Sciatic nerve (tissue), 2 donors: ENCODE measurements around the gene MYCBPAP. TPM values are rescaled to one million over a fixed set of nuclear protein-coding genes. Genes with fewer than 3 reads are reported as not detected.

Experiments
- ATAC-seq: fragments of 200-7000 bp; cut with Tn5 transposase; one replicate; pipeline ENCODE4 v1.9.1; 2020; ENCODE audit warnings: mild to moderate bottlenecking, moderate library complexity
- DNase-seq: peaks from one replicate; pipeline ENCODE4 v3.0.0-alpha.2; 2020; ENCODE audit warnings: low spot score
- intact Hi-C: fragments of 100-400 bp; cut with DNase I; formaldehyde crosslinking; loops from one replicate; pipeline ENCODE4 v1.14.2; 2022
- total RNA-seq: library from RNA; stranded (reverse); fragmentation: NEBNext Ultra II Directional; extraction: Animal tissue kit (Norgen Biotek cat#: 25700); gene quantifications from one replicate; pipeline ENCODE4 v1.2.1, GENCODE V29; 2021
- donor health status: DM: no; HTN: no; CAD: no.
- donor health status: DM: no; HTN: no; CAD: no.

MYCBPAP gene
- total RNA-seq, 1 donor from 2014 or later: 3.3 TPM

GRCh38 chr17:50576864-50577263, 68.6 kb downstream of the MYCBPAP start:
- no peak for ATAC-seq
- intact Hi-C loops: no loop called here
- DNase-seq: no peak

- DNase-seq (no peak), ATAC-seq (no peak)
Observed at GRCh38 chr17:50577451-50577954, 69.3 kb downstream of the MYCBPAP start.

DNA sequence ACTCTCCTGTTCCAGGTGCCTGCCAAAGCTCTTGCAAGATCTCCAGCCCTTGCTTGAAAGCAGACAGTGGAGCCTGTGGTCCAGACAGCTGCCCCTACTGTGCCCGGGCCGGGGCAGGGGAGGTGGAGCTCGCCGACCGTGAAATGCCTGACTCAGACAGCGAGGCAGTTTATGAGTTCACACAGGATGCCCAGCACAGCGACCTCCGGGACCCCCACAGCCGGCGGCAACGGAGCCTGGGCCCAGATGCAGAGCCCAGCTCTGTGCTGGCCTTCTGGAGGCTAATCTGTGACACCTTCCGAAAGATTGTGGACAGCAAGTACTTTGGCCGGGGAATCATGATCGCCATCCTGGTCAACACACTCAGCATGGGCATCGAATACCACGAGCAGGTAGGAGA, 69.9 kb downstream of the MYCBPAP start:
- intact Hi-C loops: no loop called here
- DNase-seq (no peak), ATAC-seq (no peak)

More at GRCh38 chr17:50577451-50577954, 69.3 kb downstream of the MYCBPAP start:
- intact Hi-C loops: no loop called here

DNA sequence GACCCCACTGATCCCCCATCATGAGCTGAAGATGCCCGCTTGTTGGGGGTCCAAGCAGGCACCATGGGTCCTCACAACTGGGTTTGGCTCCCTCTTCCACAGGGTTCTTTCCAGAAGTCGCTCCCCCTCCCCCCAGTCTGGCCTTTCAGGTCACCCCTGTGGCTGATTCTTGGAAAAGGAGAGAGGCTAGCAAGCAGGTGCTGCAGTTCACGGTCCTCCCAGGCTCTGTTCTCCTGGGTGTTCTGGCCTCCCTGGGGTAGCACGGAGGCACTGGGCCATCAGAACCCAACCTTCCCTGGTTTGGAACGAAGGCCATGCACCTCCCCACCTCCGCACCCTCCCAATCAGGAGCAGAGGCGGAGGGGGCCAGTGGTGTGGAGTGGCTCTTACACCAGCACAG, 71.2 kb downstream of the MYCBPAP start:
- ATAC-seq (no peak), DNase-seq (no peak)
- intact Hi-C loops: no loop called here

DNA sequence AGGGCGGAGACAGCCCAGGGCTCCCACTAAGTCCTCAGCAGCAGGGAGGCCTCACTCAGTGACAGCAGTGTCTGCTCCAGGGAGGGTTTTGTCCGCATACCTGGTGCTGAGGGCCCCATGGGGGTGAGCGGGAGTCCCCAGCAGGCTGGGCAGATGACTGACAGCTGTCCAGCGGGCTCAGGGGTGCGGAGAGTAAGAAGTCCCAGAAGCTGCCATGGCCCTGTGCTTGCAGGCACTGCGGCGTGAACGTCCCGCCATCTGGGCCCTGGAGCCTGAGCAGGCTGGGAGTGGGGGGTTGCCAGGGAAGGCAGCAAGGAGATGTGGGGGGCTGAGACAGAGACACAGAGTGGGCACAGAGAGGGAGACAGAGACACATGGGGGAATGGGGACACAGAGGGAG, 72.4 kb downstream of the MYCBPAP start:
- DNase-seq (no peak), ATAC-seq (no peak)
- intact Hi-C loops: no loop called here

Other genes starting within 250 kb of the MYCBPAP start
- gene TMEM92, start 234.0 kb upstream of the MYCBPAP start, total RNA-seq: 0.53 TPM
- 20.0 TPM for gene XYLT2, start 162.3 kb upstream of the MYCBPAP start, total RNA-seq
- gene MRPL27, start 135.3 kb upstream of the MYCBPAP start, total RNA-seq: 41.2 TPM
- gene EME1, start 135.2 kb upstream of the MYCBPAP start, total RNA-seq: 1.5 TPM
- gene LRRC59, start 110.9 kb upstream of the MYCBPAP start, total RNA-seq: 33.6 TPM
- 37.8 TPM for gene ACSF2, start 82.2 kb upstream of the MYCBPAP start, total RNA-seq
- not detected for gene CHAD, start 39.6 kb upstream of the MYCBPAP start, total RNA-seq
- gene RSAD1, start 29.6 kb upstream of the MYCBPAP start, total RNA-seq: 33.3 TPM
- 0.27 TPM for gene EPN3, start 24.3 kb downstream of the MYCBPAP start, total RNA-seq
- 37.5 TPM for gene SPATA20, start 38.7 kb downstream of the MYCBPAP start, total RNA-seq
- 0.36 TPM for gene CACNA1G, start 52.3 kb downstream of the MYCBPAP start, total RNA-seq
- 5.4 TPM for gene ABCC3, start 126.4 kb downstream of the MYCBPAP start, total RNA-seq
- gene ANKRD40, start 199.5 kb downstream of the MYCBPAP start, total RNA-seq: 106 TPM
- 229 TPM for gene LUC7L3, start 211.2 kb downstream of the MYCBPAP start, total RNA-seq